ENCODE data around the gene NMD3.
A peak's percentile ranks its signal among the peaks of the same experiment; 100 is the strongest.
"Not testable (repeated sequence)": the region's sequence is repeated elsewhere in the genome, so short reads cannot be mapped to it uniquely, and the experiment has no call there.

Gene NMD3

DNA sequence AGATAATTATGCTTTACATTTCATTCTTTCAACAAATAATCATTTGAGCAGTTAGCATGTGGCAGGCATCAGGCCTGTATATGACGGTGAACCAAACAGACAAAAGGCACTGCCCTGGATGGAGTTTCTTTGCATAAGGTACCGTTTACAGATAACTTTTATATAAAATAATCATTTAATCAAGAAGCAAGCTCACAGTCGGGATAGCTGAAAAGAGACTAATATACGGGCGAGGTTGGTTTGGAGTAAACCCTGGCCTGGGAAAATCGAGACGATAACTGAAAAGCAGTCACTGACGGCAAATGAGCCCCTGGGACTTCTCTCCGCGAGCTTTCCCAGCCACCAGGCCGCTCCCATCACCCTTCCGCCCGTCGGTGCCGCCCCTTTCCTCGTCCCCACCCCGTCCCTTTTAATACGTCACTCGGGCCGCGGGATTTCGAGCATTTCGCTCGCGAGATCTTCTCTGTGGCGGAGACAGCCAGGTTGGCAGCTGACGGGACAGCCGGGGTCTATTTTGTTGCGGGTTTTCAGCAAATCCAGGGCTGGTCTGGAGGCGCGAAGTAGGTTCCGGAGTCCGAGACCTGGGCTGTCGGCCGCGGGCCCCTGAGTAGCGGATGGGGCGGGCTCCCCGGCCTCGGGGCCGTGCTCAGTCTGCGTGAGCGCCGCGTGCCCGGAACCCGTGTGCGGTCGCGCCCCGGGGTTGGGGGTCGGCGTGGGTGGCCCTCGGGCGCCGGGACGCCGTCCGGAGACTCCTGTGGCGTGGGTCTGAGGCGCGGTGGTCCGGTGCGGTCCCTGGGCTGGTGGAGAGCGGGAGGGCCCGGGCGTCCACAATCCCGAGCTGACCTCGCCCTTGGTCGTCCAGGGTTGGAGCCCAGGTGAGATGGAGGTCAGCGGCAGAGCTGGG is at the start of gene NMD3:
Gene NMD3, plus strand, starts transcription at position 462 of the 904 bp plus-strand sequence. CDS start 703 bp downstream, outside the sequence.
- peak; percentile 94 for DNase-seq

- DNase-seq: no peak
Measured at GRCh38 chr3:161171639-161172552, 49.2 kb upstream of the NMD3 start.

GRCh38 chr3:161175506-161175905 is 45.6 kb upstream of the NMD3 start:
- DNase-seq: no peak

GRCh38 chr3:161177991-161178390 is 43.1 kb upstream of the NMD3 start:
- DNase-seq: peak; percentile 36

- DNase-seq: not testable (repeated sequence)
Measured at GRCh38 chr3:161181371-161181770, 39.7 kb upstream of the NMD3 start.

- DNase-seq: no peak
Measured at GRCh38 chr3:161187046-161187445, 34.1 kb upstream of the NMD3 start.

DNA sequence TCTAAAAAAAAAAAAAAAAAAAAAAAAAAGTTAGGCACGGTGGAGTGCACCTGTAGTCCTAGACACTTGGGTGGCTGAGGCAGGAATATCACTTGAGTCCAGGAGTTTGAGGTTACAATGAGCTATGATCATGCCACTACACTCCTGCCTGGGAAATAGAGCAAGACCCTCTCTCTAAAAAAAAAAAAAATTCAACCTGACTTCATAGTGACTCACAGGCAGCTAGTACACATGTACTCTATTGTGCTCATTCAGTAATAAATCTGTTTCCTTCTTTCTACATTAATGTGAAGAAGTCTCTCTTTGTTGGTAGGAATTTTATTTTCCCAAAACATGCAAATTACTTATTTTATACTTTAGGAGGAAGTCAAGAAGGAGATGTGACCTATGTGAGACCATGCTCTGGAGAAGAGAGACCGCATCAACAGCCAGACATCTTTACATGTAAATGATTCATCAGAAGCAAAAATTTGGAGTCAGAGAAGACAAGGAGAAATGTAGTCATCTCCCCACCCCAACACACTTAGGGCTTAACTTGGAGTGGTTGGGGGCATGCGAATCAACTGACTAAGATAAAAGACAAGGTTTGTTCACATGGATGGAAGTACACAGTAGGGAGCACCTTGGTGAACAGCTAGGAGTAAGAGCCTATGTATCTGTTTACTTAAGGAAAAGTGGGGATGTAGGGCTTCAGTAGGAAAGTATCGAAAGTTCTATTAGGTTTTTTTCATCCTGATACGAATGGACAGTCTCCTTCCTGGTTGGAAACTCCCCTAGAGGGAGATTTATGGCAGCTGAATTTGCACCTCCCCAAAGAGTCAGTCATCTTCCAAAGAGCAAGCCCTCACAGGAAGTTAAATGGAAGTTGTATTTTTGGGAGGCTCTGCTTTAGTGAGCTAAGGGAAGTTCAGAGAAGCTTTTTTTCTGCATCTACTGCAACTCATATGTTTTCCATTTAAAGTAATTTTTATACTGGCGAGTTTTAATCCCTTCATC is 23.0 kb upstream of the NMD3 start:
- DNase-seq: no peak

- DNase-seq: no peak
Measured at GRCh38 chr3:161199926-161200325, 21.2 kb upstream of the NMD3 start.

GRCh38 chr3:161203485-161204098 is 17.5 kb upstream of the NMD3 start:
- no peak for DNase-seq

GRCh38 chr3:161208931-161209330 is 12.2 kb upstream of the NMD3 start:
- no peak for DNase-seq

- no peak for DNase-seq
Measured at GRCh38 chr3:161212171-161212771, 8.8 kb upstream of the NMD3 start.

DNA sequence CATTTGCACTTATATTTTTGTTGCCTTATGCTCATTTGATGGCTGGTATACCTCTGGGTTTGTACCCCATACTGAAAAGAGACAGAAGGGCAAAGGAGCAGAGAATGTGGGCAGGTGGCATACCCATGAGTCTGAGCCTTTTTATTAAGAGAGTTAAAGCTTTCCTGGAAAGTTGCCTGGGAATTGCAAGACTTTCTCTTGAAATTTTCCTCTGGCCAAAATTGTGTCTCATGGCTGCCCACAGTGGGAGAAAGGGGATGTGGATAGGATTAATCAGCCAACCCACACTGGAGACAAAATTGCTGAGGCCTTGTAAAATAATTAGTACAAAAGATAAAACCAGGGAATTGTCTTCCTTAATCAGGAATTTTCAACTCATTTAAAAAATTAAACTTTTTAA is 8.2 kb upstream of the NMD3 start:
- DNase-seq: no peak

GRCh38 chr3:161213644-161214043 is 7.5 kb upstream of the NMD3 start:
- no peak for DNase-seq

- no peak for DNase-seq
Measured at GRCh38 chr3:161215185-161215584, 5.9 kb upstream of the NMD3 start.

DNA sequence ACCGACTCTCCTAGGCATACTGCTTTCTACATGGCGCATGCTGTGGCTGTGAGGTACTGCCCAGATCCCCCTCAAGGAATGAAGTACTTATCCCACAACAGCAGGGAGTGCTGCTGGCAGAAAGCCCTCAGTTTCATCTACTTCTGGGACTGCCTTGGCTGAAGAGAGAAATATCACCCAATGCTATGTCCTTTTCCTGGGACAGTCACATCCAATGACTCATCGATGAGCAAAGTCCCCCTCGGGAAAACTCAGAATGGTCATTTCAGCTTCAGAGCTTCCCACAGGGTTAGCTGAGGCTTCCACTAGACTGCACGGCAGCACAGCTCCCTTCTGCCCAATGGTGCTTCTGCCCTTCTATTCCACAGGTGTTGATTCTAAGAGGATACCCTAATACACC is 3.6 kb upstream of the NMD3 start:
- DNase-seq: no peak

DNA sequence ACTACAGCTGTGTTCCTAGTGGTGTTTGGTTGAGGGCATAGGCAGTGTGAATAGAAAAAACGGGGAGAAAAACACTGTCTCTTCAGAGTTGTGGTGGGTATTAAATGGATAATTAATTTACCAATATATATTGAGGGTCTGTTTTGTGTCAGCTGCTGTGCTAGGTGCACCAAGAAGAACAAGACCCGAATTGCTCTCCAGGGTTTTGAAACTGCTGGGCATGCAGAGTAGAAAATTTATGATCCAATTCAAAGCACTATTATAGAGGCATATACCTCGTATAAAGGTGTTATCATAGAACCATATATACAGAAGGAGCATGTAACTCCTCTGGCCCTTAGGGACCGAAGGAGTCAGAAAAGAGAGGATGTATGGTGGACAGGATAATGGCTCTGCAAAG is 1.6 kb upstream of the NMD3 start:
- no peak for DNase-seq

DNA sequence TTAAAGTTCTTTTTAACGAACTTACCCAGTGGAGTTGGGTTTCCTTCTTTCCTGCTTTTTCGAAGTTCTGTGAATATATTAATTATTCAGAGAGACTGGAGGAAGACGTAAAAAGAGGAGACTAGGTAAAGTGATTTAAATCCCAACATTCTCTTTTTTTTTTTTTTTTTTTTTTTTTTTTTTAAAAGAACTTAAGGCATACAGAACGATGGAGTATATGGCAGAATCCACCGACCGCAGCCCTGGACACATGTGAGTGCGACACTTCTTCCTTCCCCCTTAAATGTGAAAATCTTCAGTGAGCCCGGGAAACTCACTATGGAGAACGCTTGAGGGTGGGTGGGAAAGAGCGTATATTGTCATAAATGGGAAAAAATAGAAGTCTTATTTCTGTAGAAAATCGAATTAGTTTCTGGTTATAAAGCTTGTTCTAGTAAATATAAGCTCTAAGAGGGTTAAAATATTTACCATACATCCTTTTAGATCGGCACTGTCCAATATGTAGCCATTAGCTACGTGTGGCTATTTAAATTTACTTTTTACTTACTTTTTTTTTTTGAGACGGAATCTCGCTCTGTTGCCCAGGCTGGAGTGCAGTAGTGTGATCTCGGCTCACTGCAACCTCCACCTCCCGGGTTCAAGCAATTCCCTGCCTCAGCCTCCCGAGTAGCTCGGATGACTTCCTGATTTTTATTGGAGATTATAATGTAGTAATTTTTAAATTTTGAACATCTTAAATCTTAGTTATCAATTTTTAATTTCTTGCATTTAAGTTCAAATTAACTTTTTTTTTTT is 892 bp downstream of the NMD3 start:
- peak; percentile 37 for DNase-seq

- DNase-seq: no peak
Measured at GRCh38 chr3:161222662-161223061, 1.6 kb downstream of the NMD3 start.

DNA sequence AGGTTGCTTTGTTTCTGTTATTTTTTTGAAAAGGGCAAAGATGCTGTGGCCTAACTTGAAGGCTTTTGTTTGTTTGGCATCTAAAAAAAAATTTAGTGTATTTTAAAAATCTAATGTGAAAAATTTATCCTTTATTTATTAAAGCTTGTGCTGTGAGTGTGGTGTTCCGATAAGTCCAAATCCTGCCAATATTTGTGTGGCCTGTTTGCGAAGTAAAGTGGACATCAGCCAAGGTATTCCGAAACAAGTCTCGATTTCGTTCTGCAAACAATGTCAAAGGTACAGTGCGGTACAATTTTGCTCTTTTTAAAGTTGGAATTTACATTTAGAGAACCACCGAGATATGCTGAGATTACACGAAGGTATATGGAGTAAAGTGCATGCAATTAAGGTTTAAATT is 3.7 kb downstream of the NMD3 start:
- no peak for DNase-seq

DNA sequence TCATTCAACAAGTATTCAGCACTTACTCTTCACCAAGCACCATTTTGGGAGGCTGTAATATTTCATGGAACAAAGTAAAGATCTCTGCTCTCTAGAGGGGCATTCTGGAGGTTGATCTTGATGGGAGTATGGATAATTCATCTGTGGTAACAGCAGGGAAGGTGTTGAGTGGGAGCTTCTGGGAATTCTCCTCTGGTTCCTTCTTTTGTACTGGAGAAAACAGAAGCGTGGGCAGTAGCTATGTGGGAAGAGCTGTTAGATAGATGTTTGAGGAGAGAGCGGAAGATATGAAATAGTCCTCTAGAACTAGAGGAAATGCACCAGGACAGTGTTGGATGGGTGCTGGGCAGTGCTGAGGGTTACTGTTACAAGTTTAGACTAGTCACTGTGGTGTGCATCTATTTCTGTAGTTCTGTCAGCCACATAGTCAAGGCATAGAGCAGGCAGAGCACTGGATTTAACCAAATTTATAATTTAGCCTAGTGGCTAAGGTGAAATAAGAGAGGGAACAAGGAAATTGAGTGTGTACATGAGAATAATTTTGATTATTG is 9.6 kb downstream of the NMD3 start:
- no peak for DNase-seq

All from NCI-H1105 treated with DMSO at 0.1 percent for 48 hours (cell line).